Measurements from ENCODE around the gene ERG. TPM values are rescaled to one million over a fixed set of nuclear protein-coding genes. Genes with fewer than 3 reads are reported as not detected.

Gene ERG
- total and polyA plus RNA-seq, 9 of the 15 experiments (the other 6 are each of a cell fraction or from before 2014, with no cell fraction given) = 0.06 TPM; not detected in 8

DNA sequence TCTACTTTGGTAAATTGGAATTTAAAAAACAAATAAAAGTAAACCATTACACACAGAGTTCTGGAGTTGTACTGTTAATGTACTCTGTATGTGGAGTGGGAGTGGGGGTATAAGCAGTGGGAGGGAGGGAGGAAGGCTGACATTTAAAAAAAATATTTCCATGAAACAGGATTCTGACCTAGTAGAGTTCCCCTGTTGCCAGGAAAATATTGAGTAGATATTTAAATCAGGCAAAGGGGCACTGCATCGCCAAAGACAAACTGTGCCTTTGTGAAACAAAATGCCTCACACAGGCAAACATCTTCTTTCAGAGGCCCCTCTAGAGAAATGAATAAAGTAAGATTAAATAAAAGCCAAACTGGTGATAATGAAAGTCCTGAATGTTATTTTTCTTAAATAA is 87.8 kb downstream of the ERG start:
- Histone ChIP-seq H3K36me3 (ENCODE audit: control insufficient read depth, insufficient read depth, low read length) (no peaks in the 10 kb centered on the region), H3K9me3 (replicated peaks; ENCODE audit: control insufficient read depth, insufficient read depth, low read depth, low read length) (no peaks in the 10 kb centered on the region), H3K79me2 (ENCODE audit: control insufficient read depth, insufficient read depth, low read length) (no peaks in the 10 kb centered on the region), H3K9ac (ENCODE audit: insufficient read depth in 1 of 2, low read depth in 2 of 2, low read length in 2 of 2) (no peak overlapping the region), H3K4me2 (ENCODE audit: insufficient read depth, low read length) (no peak overlapping the region), H2AFZ (ENCODE audit: low read depth, low read length) (no peak overlapping the region), H3K4me1 (replicated peaks in 1 of 2; ENCODE audit: control insufficient read depth in 2 of 2, insufficient read depth in 2 of 2, low read length in 2 of 2) (no peaks in the 10 kb centered on the region), H3K27me3 (ENCODE audit: control insufficient read depth in 2 of 2, insufficient read depth in 2 of 2, low read length in 2 of 2) (peaks cover 4 to 7% of the 10 kb centered on the region in 2 experiments; a peak in 4 of 5 replicates), H4K20me1 (replicated peaks; ENCODE audit: control insufficient read depth, insufficient read depth, low read length) (no peaks in the 10 kb centered on the region), H3K27ac (ENCODE audit: extremely low read depth, low read depth, low read length) (no peak overlapping the region), H3K9me1 (ENCODE audit: control insufficient read depth, insufficient read depth, low read length) (no peaks in the 10 kb centered on the region), H3K4me3 (no peak overlapping the region)
- no TSS peak for BruUV-seq (replicated peaks)
- TF ChIP-seq, protein P1, sequence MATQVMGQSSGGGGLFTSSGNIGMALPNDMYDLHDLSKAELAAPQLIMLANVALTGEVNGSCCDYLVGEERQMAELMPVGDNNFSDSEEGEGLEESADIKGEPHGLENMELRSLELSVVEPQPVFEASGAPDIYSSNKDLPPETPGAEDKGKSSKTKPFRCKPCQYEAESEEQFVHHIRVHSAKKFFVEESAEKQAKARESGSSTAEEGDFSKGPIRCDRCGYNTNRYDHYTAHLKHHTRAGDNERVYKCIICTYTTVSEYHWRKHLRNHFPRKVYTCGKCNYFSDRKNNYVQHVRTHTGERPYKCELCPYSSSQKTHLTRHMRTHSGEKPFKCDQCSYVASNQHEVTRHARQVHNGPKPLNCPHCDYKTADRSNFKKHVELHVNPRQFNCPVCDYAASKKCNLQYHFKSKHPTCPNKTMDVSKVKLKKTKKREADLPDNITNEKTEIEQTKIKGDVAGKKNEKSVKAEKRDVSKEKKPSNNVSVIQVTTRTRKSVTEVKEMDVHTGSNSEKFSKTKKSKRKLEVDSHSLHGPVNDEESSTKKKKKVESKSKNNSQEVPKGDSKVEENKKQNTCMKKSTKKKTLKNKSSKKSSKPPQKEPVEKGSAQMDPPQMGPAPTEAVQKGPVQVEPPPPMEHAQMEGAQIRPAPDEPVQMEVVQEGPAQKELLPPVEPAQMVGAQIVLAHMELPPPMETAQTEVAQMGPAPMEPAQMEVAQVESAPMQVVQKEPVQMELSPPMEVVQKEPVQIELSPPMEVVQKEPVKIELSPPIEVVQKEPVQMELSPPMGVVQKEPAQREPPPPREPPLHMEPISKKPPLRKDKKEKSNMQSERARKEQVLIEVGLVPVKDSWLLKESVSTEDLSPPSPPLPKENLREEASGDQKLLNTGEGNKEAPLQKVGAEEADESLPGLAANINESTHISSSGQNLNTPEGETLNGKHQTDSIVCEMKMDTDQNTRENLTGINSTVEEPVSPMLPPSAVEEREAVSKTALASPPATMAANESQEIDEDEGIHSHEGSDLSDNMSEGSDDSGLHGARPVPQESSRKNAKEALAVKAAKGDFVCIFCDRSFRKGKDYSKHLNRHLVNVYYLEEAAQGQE (IDR thresholded peaks at IDR 0.05; ENCODE audit: borderline replicate concordance) = no peak
- TF ChIP-seq, protein P1 (CRISPR knock-in tag; IDR thresholded peaks at IDR 0.05; ENCODE audit: low read depth) = no peak
- TF ChIP-seq SIN3B (IDR thresholded peaks at IDR 0.05; ENCODE audit: low read depth) (no peak), ZNF77 (CRISPR knock-in tag; IDR thresholded peaks at IDR 0.05) (no peak)
- no peak for FAIRE-seq
- in situ Hi-C loops (cut with MboI) = no loop called here
- ATAC-seq = no peak
- 6% methylated on average over 1 of the region's 1 CpG for WGBS (ENCODE audit: insufficient coverage, low coverage, missing lambda C conversion rate)
- intact Hi-C loops (cut with micrococcal nuclease) = no loop called here
- ChIA-PET POLR2A (no interaction called here), CTCF (ENCODE audit: low intra/inter-chr PET ratio) (no interaction called here)
- DNase-seq (ENCODE audit: extremely low read depth in 1 of 4, low spot score in 3 of 4) = no peak
